ENCODE measurements around the gene ERI3. TPM values are rescaled to one million over a fixed set of nuclear protein-coding genes. Genes with fewer than 3 reads are reported as not detected.

The ERI3 gene, protein sequence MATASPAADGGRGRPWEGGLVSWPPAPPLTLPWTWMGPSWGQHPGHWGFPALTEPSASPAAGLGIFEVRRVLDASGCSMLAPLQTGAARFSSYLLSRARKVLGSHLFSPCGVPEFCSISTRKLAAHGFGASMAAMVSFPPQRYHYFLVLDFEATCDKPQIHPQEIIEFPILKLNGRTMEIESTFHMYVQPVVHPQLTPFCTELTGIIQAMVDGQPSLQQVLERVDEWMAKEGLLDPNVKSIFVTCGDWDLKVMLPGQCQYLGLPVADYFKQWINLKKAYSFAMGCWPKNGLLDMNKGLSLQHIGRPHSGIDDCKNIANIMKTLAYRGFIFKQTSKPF
- 10 to 100 TPM; 35.8 to 49.2 (median 41.1) TPM for total RNA-seq

DNA sequence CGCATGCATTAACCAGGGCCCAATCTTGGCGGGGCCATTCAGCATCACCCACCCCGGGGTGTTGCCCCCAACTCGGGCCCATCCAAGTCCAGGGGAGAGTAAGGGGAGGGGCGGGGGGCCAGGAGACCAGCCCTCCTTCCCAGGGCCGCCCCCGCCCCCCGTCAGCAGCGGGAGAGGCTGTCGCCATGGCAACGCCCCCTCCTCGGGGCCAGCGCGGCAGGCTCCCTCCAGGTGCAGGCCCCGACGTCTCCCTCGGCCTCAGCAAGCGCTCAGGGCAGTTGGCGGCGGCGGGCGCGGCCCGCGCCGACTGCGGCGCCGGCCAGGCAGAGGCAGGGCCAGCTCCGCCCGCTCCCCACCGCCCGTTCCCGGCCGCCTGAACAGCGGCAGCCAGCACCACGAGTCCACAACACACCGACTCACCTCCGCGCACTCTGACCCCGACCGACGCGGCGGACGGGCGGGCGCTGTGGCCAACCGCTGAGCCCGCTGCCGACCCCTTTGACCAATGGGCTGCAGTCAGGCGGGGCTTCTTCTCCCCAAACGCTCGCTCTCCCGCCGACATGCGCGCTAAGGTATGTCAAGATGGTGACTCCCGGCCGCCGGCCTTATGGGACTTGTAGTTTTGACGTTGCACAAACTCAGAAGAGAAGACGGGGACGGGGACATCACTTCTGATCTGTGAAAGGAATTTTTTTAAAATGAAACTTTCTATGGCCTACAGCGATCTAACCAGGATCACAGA is at the start of gene ERI3:
Gene ERI3, minus strand, starts transcription at position 418 of the 742 bp plus-strand sequence. Its CDS starts 231 bp downstream, at position 187.
- peak within 1 kb of the TSS; percentile 79 to 99 (median 90) for H3K4me3 ChIP-seq
- H3K4me1 ChIP-seq = peaks cover 0 to 7% of the 10 kb centered on the region in 2 donors
- DNase-seq (ENCODE audit: low spot score in 2 of 2) = peak; percentile 96 to 98
- no peaks in the 10 kb centered on the region for H3K36me3 ChIP-seq
- no peaks in the 10 kb centered on the region for H3K27me3 ChIP-seq
- intact Hi-C loops (cut with DNase I; ENCODE audit: low total_unique reads) = no loop called here
- H3K9me3 ChIP-seq = no peaks in the 10 kb centered on the region
- TF ChIP-seq, protein P1, sequence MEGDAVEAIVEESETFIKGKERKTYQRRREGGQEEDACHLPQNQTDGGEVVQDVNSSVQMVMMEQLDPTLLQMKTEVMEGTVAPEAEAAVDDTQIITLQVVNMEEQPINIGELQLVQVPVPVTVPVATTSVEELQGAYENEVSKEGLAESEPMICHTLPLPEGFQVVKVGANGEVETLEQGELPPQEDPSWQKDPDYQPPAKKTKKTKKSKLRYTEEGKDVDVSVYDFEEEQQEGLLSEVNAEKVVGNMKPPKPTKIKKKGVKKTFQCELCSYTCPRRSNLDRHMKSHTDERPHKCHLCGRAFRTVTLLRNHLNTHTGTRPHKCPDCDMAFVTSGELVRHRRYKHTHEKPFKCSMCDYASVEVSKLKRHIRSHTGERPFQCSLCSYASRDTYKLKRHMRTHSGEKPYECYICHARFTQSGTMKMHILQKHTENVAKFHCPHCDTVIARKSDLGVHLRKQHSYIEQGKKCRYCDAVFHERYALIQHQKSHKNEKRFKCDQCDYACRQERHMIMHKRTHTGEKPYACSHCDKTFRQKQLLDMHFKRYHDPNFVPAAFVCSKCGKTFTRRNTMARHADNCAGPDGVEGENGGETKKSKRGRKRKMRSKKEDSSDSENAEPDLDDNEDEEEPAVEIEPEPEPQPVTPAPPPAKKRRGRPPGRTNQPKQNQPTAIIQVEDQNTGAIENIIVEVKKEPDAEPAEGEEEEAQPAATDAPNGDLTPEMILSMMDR (IDR thresholded peaks at IDR 0.05) = no peak
- peak in 2 of 3 donors; percentile 51 to 76 for TF ChIP-seq POLR2AphosphoS5 (IDR thresholded peaks at IDR 0.05)
- peak within 1 kb of the TSS; percentile 81 to 85 for H3K27ac ChIP-seq

DNA sequence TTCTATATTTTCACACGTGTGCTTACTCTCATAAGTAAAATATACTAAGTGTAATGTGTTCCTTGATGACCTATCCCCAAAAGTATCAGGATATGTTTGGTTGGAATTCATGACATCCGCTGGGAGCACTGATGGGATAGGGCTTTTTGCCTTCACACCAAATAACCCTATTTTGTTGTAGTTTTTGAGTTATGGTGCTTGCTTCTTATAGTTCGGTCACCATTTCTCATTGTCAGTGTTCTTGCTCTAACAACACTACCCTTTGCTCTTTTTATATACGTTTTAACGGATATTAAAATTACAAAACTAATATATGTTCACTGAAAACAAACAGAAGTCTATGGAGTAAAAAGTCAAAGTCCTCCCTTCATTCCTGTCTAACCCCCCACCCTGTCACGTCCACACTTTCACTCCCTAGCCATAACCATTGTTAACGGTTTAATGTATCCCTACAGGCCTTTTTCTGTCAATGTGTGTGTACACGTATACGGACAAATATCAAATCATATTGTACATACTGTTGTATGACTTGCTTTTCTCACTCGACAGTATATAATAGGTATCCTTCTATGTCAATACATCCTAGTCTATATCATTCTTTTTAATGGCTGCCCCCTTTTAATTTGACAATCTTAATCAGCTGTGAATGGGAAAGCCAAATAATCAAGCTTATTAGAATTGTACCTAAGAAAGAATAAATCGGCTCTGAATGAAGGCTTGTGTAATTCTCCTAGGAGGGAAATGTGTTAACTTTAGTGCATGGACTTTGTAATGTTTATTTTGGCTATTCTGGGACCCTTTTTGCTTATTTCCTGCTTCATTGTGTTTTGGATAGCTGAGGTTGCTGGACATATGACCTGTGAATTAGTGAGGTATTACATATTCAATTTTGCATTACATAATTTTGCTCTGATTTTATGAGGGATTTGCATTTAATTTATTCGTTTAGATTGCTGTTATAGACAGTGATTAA is 46.5 kb upstream of the ERI3 start:
- TF ChIP-seq, protein P1 (IDR thresholded peaks at IDR 0.05) = no peak
- TF ChIP-seq POLR2A (IDR thresholded peaks at IDR 0.05) (no peak), POLR2AphosphoS5 (IDR thresholded peaks at IDR 0.05) (no peak)
- intact Hi-C loops (cut with DNase I; ENCODE audit: low total_unique reads) = no loop called here
- H3K27me3 ChIP-seq = peaks cover 0 to 60% of the 10 kb centered on the region in 2 donors
- no peaks in the 10 kb centered on the region for H3K9me3 ChIP-seq
- peaks cover 0 to 10% of the 10 kb centered on the region in 2 donors for H3K4me1 ChIP-seq
- no peak overlapping the region for H3K4me3 ChIP-seq
- no peaks in the 10 kb centered on the region for H3K36me3 ChIP-seq
- no peak overlapping the region for H3K27ac ChIP-seq
- no peak for DNase-seq (ENCODE audit: low spot score in 2 of 2)

DNA sequence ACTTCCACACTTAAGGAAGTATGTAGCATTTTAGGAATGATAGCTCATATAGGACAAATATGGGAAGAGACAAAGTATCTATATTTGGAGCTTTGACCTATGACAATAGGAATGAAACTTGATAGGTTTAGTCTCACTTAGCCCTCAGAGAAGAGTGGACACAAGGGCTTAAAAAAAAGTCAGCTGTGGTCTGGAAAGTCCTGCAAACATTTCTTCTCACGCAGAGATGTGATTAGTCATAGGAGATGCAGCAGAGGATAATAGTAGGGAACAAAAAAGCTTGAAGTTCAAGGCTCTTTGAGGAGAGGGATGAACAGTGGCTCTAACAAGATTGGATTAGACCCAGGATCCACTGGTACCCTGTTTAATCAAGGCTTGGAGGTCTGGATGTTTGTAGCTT is 35.2 kb upstream of the ERI3 start:
- Histone ChIP-seq H3K9me3 (no peaks in the 10 kb centered on the region), H3K27me3 (peaks cover 0 to 8% of the 10 kb centered on the region in 2 donors), H3K27ac (no peak overlapping the region), H3K4me1 (no peaks in the 10 kb centered on the region), H3K36me3 (no peaks in the 10 kb centered on the region), H3K4me3 (no peak overlapping the region)
- no peak for DNase-seq (ENCODE audit: low spot score in 2 of 2)
- intact Hi-C loops (cut with DNase I; ENCODE audit: low total_unique reads) = no loop called here
- no peak for TF ChIP-seq POLR2AphosphoS5 (IDR thresholded peaks at IDR 0.05)
- TF ChIP-seq, protein P1 (IDR thresholded peaks at IDR 0.05) = no peak
- no peak for TF ChIP-seq POLR2A (IDR thresholded peaks at IDR 0.05)

DNA sequence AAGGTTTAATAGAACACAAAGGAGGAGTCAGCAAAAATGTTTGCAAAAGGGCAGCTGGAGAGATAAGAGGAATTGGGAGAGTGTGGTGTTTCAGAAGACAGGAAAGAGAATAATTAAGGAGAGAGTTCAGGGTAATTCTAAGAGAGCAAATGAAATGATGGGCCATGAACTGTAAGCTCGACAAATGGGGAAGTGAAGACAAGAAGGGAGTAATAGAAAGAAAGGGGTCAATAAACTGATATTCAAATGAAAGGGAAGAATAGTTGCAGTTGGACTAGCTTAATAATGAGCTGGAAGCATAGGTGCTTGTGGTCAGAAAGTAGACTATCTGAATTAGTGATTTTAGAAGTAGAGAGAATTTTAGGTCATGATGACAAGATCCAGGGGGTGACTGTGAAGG is 34.4 kb upstream of the ERI3 start:
- H3K27me3 ChIP-seq = peaks cover 0 to 8% of the 10 kb centered on the region in 2 donors
- TF ChIP-seq POLR2AphosphoS5 (IDR thresholded peaks at IDR 0.05) (no peak), POLR2A (IDR thresholded peaks at IDR 0.05) (no peak)
- TF ChIP-seq, protein P1 (IDR thresholded peaks at IDR 0.05) = no peak
- H3K4me3 ChIP-seq = no peak overlapping the region
- H3K36me3 ChIP-seq = no peaks in the 10 kb centered on the region
- no peaks in the 10 kb centered on the region for H3K9me3 ChIP-seq
- no peak for DNase-seq (ENCODE audit: low spot score in 2 of 2)
- intact Hi-C loops (cut with DNase I; ENCODE audit: low total_unique reads) = no loop called here
- H3K4me1 ChIP-seq = no peaks in the 10 kb centered on the region
- no peak overlapping the region for H3K27ac ChIP-seq
